Measurements from ENCODE around the gene SUPT16H. TPM values are rescaled to one million over a fixed set of nuclear protein-coding genes. Genes with fewer than 3 reads are reported as not detected.
"Not testable (repeated sequence)": the region's sequence is repeated elsewhere in the genome, so short reads cannot be mapped to it uniquely, and the experiment has no call there.

SUPT16H gene
- polyA plus RNA-seq, 2 of the 4 experiments (the other 2 are of a cell fraction): 121 to 131 TPM

GRCh38 chr14:21308132-21308478, 75.7 kb downstream of the SUPT16H start:
- no peak for FAIRE-seq
- Histone ChIP-seq H3K4me3 (peak overlapping the region; percentile 35), H3K4me1 (peaks cover 18% of the 10 kb centered on the region), H3K27ac (peak overlapping the region; percentile 77 to 89), H3K4me2 (peak overlapping the region; percentile 78), H3K9me3 (no peaks in the 10 kb centered on the region)
- POLR2A ChIA-PET: interaction anchor here (1.3 to 1.4 kb wide), 2 partner anchors 9 to 76 kb away, joined by 5 to 7 read pairs; partner anchors contain the start of gene SUPT16H
- peak; percentile 36 to 49; a peak in 4 of 6 replicates for ATAC-seq
- TF ChIP-seq HOXA7 (CRISPR knock-in tag; IDR thresholded peaks at IDR 0.05) (no peak), RARB (CRISPR knock-in tag; IDR thresholded peaks at IDR 0.05) (no peak), HEYL (CRISPR knock-in tag; IDR thresholded peaks at IDR 0.05) (no peak), NFE2L2 (conservative IDR thresholded peaks at IDR 0.05; ENCODE audit: low read length) (no peak), POLR2A (IDR thresholded peaks at IDR 0.05; ENCODE audit: low read length) (no peak), GATA3 (IDR thresholded peaks at IDR 0.05; ENCODE audit: borderline replicate concordance) (no peak), CBX8 (IDR thresholded peaks at IDR 0.05) (no peak), HDAC2 (IDR thresholded peaks at IDR 0.05) (no peak)
- DNase-seq (ENCODE audit: low read depth in 1 of 2, low spot score in 1 of 2): peak in 1 of 2 experiments; percentile 58
- CTCF ChIA-PET: no interaction called here

GRCh38 chr14:21307637-21308036, 76.2 kb downstream of the SUPT16H start:
- no peak overlapping the region for H3K4me3 ChIP-seq
- ChIA-PET POLR2A (no interaction called here), CTCF (interaction anchor here (0.7 to 1.7 kb wide), 4 partner anchors 12 to 93 kb away, joined by 3 to 4 read pairs (median 3); no protein-coding TSS in a partner anchor)
- H3K27ac ChIP-seq: peak overlapping the region in 1 of 2 experiments; percentile 89; a peak in 3 of 6 replicates
- H3K9me3 ChIP-seq: no peaks in the 10 kb centered on the region
- no peak for TF ChIP-seq NR3C1 (IDR thresholded peaks at IDR 0.05)
- no peak for TF ChIP-seq FOSB (CRISPR knock-in tag; IDR thresholded peaks at IDR 0.05)
- TF ChIP-seq ZSCAN20 (CRISPR knock-in tag; IDR thresholded peaks at IDR 0.05): no peak
- no peak for TF ChIP-seq E2F6 (IDR thresholded peaks at IDR 0.05; ENCODE audit: borderline replicate concordance, low read depth)
- FAIRE-seq (no peak), DNase-seq (ENCODE audit: low read depth in 1 of 2, low spot score in 1 of 2) (no peak), ATAC-seq (no peak)
- H3K4me2 ChIP-seq: peak overlapping the region; percentile 78
- 88% methylated on average over 3 of the region's 3 CpGs for WGBS (ENCODE audit: missing lambda C conversion rate)
- peaks cover 18% of the 10 kb centered on the region for H3K4me1 ChIP-seq

- not testable (repeated sequence) for DNase-seq (ENCODE audit: low read depth in 1 of 2, low spot score in 1 of 2)
These were observed 81.0 kb downstream of the SUPT16H start for GRCh38 chr14:21302836-21303140.

GRCh38 chr14:21302013-21302835, 81.6 kb downstream of the SUPT16H start:
- POLR2A ChIA-PET: no interaction called here
- no peaks in the 10 kb centered on the region for H3K9me3 ChIP-seq
- ATAC-seq: peak in 1 of 2 experiments; percentile 42; a peak in 2 of 6 replicates
- no peak overlapping the region for H3K27ac ChIP-seq
- CTCF ChIA-PET: interaction anchor here (1.2 kb wide), 1 partner anchor 33 kb away, joined by 3 read pairs; no protein-coding TSS in a partner anchor
- H3K4me2 ChIP-seq: no peak overlapping the region
- WGBS (ENCODE audit: missing lambda C conversion rate): 66% methylated on average over 8 of the region's 8 CpGs
- DNase-seq (ENCODE audit: low read depth in 1 of 2, low spot score in 1 of 2): no peak
- H3K4me1 ChIP-seq: no peaks in the 10 kb centered on the region
- FAIRE-seq: no peak
- H3K4me3 ChIP-seq: no peak overlapping the region
- TF ChIP-seq GATA3 (IDR thresholded peaks at IDR 0.05; ENCODE audit: borderline replicate concordance) (no peak), RCOR1 (IDR thresholded peaks at IDR 0.05; ENCODE audit: low read depth, low read length) (no peak), HES2 (IDR thresholded peaks at IDR 0.05) (no peak), EHF (CRISPR knock-in tag; IDR thresholded peaks at IDR 0.05) (no peak), CEBPB (IDR thresholded peaks at IDR 0.05) (no peak), PHF8 (IDR thresholded peaks at IDR 0.05; ENCODE audit: borderline replicate concordance, low read depth) (no peak), MAX (IDR thresholded peaks at IDR 0.05) (no peak), KDM1A (IDR thresholded peaks at IDR 0.05; ENCODE audit: low read depth) (no peak), HDAC2 (IDR thresholded peaks at IDR 0.05) (no peak), ZFP36 (IDR thresholded peaks at IDR 0.05; ENCODE audit: borderline replicate concordance, partially characterized antibody) (no peak), ZSCAN20 (CRISPR knock-in tag; IDR thresholded peaks at IDR 0.05) (no peak), CBX2 (IDR thresholded peaks at IDR 0.05; ENCODE audit: borderline replicate concordance, low read depth) (no peak), CHD2 (IDR thresholded peaks at IDR 0.05; ENCODE audit: low read length, partially characterized antibody) (no peak), HOXA7 (CRISPR knock-in tag; IDR thresholded peaks at IDR 0.05) (no peak), CTCF (IDR thresholded peaks at IDR 0.05) (no peak), FOSL2 (IDR thresholded peaks at IDR 0.05) (no peak), FOSL2 (CRISPR knock-in tag; IDR thresholded peaks at IDR 0.05) (no peak), BCL3 (IDR thresholded peaks at IDR 0.05) (no peak)

More at GRCh38 chr14:21302836-21303140, 81.0 kb downstream of the SUPT16H start:
- FAIRE-seq, H3K9me3 ChIP-seq, H3K4me1 ChIP-seq, POLR2A ChIA-PET, H3K27ac ChIP-seq, H3K4me2 ChIP-seq, ATAC-seq, H3K4me3 ChIP-seq: not testable (repeated sequence)
- WGBS (ENCODE audit: missing lambda C conversion rate): 70% methylated on average over 2 of the region's 2 CpGs
- CTCF ChIA-PET: interaction anchor here (0.7 to 1.2 kb wide), 2 partner anchors 32 to 148 kb away, joined by 3 read pairs; no protein-coding TSS in a partner anchor

Data from A549 (cell line).